ENCODE data around the gene ARHGAP6.

GRCh38 chrX:11557120-11557519 is 108.6 kb downstream of the ARHGAP6 start:
- TF ChIP-seq SUZ12 (IDR thresholded peaks at IDR 0.05; ENCODE audit: extremely low read depth, insufficient read depth, insufficient read length): no peak
- no peak for TF ChIP-seq ZNF274 (IDR thresholded peaks at IDR 0.05; ENCODE audit: low read depth, low read length)
- TF ChIP-seq YY1 (IDR thresholded peaks at IDR 0.05; ENCODE audit: insufficient read depth, insufficient read length): no peak
